Activated gamma-delta T cell (primary cell): Measurements from ENCODE around the gene SPINT1.

ENCODE experiments used
- DNase-seq: peaks from one replicate; lab custom pipeline; 2025; lab: John Stamatoyannopoulos, UW

The SPINT1 gene

GRCh38 chr15:40829115-40829514, 14.7 kb upstream of the SPINT1 start:
- no peak for DNase-seq

- no peak for DNase-seq
Measured at GRCh38 chr15:40830884-40831283, 13.0 kb upstream of the SPINT1 start.

DNA sequence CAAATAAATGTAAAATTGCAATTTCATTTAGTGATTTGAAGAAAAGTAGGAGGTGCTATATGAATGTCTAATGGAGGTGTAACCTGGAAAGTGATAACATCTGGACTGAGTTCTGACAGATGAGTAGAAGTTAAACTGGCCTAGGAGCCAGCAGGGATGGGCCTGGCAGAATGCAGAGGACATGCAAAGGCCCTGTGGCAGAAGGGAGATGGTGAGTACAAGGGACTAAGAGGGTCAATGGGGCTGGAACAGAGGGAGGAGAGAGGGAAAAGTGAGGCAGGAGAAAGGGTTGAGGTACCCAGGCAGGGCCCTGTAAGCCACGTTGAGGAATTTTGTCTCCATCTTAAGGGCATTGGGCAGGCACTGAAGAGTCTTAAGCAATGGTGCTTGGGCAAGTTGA, 12.0 kb upstream of the SPINT1 start:
- no peak for DNase-seq

DNA sequence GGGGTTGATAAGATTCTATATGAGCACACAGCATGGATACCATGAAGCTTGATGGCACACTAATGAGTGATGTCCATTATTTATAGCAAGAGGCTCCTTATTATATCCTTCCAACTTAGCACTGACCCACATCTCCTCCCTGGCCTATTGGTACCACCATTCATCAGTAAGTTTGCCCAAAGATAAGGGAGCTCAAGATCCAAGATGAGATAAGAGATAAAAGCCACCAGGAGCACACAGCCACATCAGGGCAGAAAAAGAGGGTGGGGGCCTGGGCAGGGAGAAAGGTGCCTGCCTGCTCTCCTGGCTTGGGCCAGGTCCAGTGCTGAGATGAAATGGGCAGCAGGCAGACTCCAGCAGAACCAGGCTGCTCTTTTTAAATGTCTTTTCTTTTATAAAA, 10.9 kb upstream of the SPINT1 start:
- no peak for DNase-seq

GRCh38 chr15:40836020-40836419, 7.8 kb upstream of the SPINT1 start:
- no peak for DNase-seq

- DNase-seq: no peak
Measured at GRCh38 chr15:40838756-40839155, 5.1 kb upstream of the SPINT1 start.

GRCh38 chr15:40841741-40842140, 2.1 kb upstream of the SPINT1 start:
- DNase-seq: no peak

DNA sequence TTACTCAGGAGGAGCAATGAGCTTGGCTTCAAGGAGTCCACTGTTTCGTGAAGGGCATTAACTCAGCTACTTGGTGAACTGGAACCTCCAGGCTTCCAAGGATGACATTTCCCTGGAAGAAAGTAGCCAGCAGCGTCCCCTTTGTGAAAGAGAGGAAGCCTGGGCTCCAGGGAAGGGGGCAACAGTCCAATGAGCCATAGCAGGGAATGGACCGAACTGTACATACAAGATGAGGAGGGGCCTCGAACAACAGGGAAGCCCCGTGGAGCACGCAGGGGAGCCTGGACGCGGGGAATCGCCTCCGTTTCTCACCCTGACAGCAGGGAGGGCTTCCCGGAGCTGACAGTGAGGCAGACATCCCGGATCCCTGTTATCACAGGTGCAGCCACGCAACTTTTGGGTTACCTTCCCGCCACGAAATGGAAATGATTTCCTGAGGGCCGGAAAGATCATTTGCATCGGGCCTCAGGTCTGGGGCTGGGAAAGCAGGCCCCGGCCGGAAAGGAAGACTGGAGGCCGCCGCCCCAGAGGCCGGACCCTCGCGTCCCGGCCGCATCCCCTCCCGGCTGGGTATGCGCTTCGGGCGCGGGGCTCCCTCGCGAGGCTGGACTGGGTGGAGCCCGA, 475 bp upstream of the SPINT1 start:
- DNase-seq: no peak

DNA sequence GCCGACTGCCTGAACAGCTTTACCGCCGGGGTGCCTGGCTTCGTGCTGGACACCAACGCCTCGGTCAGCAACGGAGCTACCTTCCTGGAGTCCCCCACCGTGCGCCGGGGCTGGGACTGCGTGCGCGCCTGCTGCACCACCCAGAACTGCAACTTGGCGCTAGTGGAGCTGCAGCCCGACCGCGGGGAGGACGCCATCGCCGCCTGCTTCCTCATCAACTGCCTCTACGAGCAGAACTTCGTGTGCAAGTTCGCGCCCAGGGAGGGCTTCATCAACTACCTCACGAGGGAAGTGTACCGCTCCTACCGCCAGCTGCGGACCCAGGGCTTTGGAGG, 815 bp downstream of the SPINT1 start:
- no peak for DNase-seq

GRCh38 chr15:40845036-40845435, 1.2 kb downstream of the SPINT1 start:
- no peak for DNase-seq

DNA sequence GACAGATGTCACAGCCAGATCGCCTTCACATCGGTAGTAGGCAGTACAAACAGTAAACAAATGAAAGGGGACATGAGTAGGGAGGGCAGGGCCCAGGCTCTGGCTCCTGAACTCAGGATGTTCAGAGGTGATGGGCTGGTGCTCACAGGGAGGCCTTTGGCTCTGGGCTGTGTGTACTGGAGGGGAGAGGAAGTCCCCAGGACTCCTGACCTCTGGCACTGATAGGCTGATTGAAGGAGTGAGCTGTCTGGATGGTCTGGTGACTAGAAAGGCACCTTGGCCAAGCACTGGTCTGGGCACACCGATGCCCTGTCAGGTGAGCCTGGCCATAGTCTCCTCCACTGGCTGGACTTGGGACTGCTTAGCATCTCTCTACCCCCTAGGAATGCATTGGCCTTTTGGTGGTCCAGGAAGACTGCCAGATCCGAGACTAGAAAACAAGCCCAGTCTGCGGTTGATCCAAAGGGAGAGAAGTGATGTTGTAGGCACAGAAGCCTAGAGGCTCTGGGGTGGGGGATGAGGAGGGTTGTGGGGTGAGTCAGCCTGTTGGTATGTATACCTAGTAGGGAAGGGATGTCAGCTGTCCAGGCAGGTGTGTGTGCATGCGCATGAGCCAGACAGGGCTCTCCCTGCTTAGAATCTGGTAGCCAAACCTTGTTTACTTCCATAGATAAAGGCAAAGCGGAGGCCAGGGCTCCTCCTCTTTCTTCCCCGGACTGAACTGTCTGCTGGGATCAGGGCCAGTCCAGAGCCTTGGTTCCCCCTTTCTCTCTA, 1.9 kb downstream of the SPINT1 start:
- DNase-seq: no peak

DNA sequence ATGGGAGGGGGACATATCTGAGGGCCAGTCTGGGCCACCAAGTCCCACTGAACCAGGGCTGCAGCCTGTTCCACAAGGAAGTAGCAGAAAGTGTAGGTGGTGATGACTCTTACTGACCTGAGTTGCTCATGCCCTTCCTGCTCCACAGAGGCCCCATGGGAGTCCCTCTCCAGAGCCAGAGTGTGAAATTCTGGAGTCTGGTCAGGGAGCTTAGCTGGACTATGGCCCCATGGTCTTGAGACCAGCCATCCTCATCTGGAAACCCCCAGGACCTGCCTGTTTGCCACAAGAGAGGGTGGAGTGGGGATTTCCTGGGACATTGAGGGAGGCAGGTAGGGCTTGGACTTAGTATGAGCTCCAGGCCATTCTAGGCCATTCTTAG, 3.0 kb downstream of the SPINT1 start:
- no peak for DNase-seq

- no peak for DNase-seq
Measured at GRCh38 chr15:40847223-40847961, 3.5 kb downstream of the SPINT1 start.

- no peak for DNase-seq
Measured at GRCh38 chr15:40850576-40851112, 6.8 kb downstream of the SPINT1 start.

GRCh38 chr15:40852529-40852928, 8.7 kb downstream of the SPINT1 start:
- DNase-seq: no peak

DNA sequence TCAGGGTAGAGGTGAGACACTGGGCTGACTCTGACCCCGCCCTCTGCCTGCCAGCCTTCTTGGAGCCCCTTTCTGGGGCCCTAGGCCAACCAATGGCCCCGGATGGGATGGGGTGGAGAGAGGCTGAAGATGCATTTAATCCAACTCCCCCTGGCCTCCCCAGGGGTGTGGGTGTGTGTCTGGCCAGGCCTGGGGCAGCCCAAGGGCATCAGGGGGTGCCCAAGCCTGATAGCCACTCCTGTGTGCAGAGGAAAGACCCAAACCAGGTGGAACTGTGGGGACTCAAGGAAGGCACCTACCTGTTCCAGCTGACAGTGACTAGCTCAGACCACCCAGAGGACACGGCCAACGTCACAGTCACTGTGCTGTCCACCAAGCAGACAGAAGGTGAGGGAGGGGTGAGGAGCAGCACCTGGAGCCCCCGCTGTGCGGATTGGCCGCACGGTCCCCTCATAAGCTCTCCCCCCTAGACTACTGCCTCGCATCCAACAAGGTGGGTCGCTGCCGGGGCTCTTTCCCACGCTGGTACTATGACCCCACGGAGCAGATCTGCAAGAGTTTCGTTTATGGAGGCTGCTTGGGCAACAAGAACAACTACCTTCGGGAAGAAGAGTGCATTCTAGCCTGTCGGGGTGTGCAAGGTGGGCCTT, 9.5 kb downstream of the SPINT1 start:
- no peak for DNase-seq

DNA sequence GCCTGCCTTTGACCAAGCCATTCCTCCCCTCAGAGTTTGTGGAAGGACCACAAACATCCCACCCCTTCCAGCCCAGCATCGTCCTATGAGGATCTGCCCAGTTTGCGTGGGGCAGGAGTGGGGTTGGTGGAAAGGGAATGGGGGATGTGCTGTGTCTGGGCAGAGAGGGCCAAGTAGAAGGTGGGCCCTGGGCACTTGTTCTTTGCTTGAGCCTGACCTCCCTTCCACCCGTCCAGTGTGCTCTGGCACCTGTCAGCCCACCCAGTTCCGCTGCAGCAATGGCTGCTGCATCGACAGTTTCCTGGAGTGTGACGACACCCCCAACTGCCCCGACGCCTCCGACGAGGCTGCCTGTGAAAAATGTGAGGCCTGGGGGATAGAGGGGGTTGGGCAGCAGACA, 10.3 kb downstream of the SPINT1 start:
- DNase-seq: no peak

DNA sequence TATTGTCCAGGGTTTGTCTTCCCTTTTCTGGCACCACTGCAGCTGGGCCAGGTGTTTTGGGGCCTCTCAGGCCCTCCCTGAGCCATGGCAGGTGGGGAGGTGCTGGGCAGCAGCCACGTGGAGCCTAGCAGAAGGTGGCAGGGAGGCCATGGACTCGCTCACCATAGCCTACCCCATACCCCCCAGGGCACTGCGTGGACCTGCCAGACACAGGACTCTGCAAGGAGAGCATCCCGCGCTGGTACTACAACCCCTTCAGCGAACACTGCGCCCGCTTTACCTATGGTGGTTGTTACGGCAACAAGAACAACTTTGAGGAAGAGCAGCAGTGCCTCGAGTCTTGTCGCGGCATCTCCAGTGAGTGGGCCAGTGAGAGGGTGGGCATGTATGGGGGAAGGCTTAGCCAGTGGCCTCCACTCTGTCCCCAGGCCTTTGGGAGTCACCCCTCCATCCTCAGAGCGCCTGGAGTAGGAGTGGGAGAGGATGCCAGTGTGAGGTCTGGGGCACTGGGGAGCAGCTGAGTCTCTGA, 11.9 kb downstream of the SPINT1 start:
- no peak for DNase-seq

DNA sequence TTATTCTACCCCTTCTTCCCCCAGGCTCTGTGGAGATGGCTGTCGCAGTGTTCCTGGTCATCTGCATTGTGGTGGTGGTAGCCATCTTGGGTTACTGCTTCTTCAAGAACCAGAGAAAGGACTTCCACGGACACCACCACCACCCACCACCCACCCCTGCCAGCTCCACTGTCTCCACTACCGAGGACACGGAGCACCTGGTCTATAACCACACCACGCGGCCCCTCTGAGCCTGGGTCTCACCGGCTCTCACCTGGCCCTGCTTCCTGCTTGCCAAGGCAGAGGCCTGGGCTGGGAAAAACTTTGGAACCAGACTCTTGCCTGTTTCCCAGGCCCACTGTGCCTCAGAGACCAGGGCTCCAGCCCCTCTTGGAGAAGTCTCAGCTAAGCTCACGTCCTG, 12.9 kb downstream of the SPINT1 start:
- DNase-seq: no peak

GRCh38 chr15:40857601-40858341, 13.9 kb downstream of the SPINT1 start:
- no peak for DNase-seq

- no peak for DNase-seq
Measured at GRCh38 chr15:40858706-40859105, 14.9 kb downstream of the SPINT1 start.
